ENCODE data around the gene PRPSAP1. TPM values are rescaled to one million over a fixed set of nuclear protein-coding genes. Genes with fewer than 3 reads are reported as not detected.
A peak's percentile ranks its signal among the peaks of the same experiment; 100 is the strongest.
"Not testable (repeated sequence)": the region's sequence is repeated elsewhere in the genome, so short reads cannot be mapped to it uniquely, and the experiment has no call there.

PRPSAP1 gene
- total RNA-seq, 1 experiment from 2014 or later, result 54.8 TPM

DNA sequence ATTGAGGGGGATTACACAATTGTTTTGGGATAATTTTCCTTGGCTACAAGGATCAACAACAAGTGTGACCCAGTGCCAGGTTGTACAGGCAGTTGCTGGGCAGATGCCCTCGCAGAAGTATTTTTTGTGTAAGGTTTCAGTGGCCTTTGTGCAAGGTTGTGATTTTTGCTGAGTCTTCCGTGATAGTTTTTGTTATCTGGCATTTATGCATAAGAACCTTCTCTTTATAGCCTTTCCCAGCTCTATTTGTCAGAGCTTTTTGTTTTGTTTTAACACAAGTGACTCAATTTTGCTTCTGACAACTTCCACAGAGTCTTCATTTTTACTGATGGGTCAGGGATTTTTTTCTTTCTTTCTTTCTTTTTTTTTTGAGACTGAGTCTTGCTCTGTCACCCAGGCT is 6.7 kb upstream of the PRPSAP1 start:
- no peak for DNase-seq (ENCODE audit: low read depth)

- DNase-seq (ENCODE audit: low read depth), result not testable (repeated sequence)
Observed at GRCh38 chr17:76359776-76360175, 6.1 kb upstream of the PRPSAP1 start.

GRCh38 chr17:76359375-76359774 is 5.7 kb upstream of the PRPSAP1 start:
- no peak for DNase-seq (ENCODE audit: low read depth)

GRCh38 chr17:76357597-76358158 is 4.0 kb upstream of the PRPSAP1 start:
- DNase-seq (ENCODE audit: low read depth), result no peak

GRCh38 chr17:76356803-76357456 is 3.2 kb upstream of the PRPSAP1 start:
- no peak for DNase-seq (ENCODE audit: low read depth)

- peak; percentile 39 for DNase-seq (ENCODE audit: low read depth)
Observed at GRCh38 chr17:76354747-76355310, 1.1 kb upstream of the PRPSAP1 start.

DNA sequence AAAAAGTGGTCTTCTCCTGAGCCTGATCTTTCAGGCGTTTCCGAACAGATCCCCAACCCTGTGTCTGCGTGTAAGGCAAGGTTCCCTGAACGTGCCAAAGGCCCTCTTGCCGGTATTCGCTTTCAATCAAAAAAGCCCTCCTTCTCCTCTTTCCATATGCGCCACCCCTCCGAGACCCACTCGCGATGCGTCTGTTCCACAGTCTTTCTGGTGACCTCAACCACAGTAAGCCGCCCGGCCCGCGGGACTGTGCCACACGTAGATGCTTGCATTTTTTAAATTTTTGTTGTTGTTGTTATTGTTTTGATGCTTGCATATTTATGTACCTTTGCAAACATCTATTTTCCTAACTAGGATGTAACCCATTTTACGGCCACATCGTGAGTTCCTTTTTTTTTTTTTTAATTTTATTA is 607 bp upstream of the PRPSAP1 start:
- DNase-seq (ENCODE audit: low read depth), result no peak

- DNase-seq (ENCODE audit: low read depth), result peak; percentile 11
Observed at GRCh38 chr17:76353004-76353598, 615 bp downstream of the PRPSAP1 start.

- DNase-seq (ENCODE audit: low read depth), result no peak
Observed at GRCh38 chr17:76351526-76352071, 2.1 kb downstream of the PRPSAP1 start.

DNA sequence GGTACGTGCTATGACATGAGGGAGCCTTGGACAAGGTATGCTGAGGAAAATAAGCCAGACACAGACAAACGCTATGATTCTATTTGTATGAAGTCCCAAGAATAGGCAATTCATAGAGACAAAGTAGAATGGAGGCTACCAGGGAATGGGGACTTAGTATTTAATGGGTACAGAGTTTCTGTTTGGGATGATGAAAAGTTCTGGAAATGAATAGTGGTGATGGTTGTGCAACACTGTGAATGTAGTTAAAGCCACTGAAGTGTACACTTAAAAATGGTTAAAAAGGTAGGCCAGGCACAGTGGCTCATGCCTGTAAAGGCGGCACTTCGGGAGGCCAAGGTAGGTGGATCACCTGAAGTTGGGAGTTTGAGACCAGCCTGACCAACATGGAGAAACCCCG is 3.3 kb downstream of the PRPSAP1 start:
- DNase-seq (ENCODE audit: low read depth), result no peak

GRCh38 chr17:76346936-76347335 is 6.8 kb downstream of the PRPSAP1 start:
- not testable (repeated sequence) for DNase-seq (ENCODE audit: low read depth)

- DNase-seq (ENCODE audit: low read depth), result no peak
Observed at GRCh38 chr17:76345377-76345974, 8.2 kb downstream of the PRPSAP1 start.

DNA sequence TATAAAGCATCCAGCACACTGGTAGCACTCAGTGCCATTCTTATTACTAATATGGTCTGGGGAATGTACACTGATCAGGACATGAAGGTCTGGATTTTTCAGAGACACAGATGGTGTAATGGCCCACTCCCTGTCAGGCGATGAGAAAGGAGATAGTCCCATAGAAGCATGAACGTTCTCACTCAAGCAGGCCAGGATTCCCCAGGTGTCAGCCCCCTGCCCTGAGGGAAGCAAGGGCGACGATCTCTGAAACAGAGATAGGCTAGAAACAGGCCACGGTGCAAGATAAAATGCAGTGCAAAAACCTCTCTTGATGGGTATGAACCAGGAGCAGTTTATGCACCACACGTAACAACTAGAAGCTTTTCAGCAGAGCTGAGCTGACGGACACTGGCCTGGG is 10.6 kb downstream of the PRPSAP1 start:
- DNase-seq (ENCODE audit: low read depth), result no peak

- DNase-seq (ENCODE audit: low read depth), result no peak
Observed at GRCh38 chr17:76341301-76341700, 12.4 kb downstream of the PRPSAP1 start.

- peak; percentile 62 for DNase-seq (ENCODE audit: low read depth)
Observed at GRCh38 chr17:76337413-76337777, 16.3 kb downstream of the PRPSAP1 start.

- peak; percentile 7 for DNase-seq (ENCODE audit: low read depth)
Observed at GRCh38 chr17:76336756-76337412, 16.8 kb downstream of the PRPSAP1 start.

DNA sequence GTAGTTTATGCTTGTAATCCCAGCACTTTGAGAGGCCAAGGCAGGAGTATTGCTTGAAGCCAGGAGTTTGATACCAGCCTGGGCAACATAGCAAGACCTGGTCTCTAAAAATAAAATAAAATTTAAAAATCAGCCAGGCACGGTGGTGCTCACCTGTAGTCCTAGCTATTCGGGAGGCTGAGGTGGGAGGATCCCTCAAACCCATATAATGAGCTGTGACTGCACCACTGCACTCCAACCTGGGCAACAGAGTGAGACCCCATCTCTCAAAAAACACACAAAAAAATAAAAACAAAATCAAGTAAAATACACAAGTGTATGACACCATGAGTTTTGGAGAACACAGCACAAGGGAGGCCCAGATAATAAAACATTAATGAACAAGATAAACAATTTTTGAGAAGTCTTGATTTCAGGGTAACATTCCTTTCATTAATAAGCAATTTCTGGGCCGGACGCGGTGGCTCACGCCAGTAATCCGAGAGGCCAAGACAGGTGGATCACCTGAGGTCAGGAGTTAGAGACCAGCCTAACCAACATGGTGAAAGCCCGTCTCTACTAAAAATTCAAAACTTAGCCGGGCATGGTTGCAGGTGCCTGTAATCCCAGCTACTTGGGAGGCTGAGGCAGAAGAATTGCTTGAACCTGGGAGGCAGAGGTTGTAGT is 17.9 kb downstream of the PRPSAP1 start:
- DNase-seq (ENCODE audit: low read depth), result no peak

DNA sequence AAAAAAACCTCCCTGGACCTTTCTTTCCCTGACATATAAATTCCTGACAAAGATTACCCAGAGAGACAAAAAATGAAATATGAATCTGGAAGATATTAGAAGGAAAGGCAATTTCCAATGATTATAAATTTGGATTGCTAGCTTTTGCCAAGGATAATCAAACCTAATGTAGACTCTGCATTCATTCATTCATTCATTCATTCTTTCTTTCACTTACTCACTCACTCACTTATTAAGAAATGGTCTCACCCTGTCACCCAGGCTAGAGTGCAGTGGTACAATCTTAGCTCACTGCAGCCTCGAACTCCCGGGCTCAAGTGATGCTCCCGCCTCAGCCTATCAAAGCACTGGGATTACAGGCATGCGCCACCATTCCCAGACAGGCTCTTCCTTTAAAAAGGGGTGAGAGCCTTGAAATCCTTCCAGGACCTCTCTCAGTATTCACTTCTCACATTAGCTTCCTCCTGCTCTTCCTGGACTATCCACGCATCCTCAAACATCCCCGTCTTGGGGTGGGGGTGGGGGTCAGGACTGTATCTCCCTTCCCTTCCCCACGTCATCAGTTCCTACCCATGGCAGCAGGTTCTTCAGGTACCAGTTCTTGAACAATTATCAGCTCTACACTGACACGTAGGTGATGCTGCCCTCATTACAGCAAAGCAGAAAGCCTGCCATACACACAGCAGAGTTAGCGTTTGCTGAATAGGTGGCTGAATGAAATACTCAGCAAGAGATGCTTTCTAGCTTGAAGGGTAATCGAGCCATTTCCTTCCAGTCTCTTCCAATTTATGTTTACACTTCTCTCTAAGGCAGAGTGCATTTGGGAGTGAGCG is 19.8 kb downstream of the PRPSAP1 start:
- DNase-seq (ENCODE audit: low read depth), result no peak

DNA sequence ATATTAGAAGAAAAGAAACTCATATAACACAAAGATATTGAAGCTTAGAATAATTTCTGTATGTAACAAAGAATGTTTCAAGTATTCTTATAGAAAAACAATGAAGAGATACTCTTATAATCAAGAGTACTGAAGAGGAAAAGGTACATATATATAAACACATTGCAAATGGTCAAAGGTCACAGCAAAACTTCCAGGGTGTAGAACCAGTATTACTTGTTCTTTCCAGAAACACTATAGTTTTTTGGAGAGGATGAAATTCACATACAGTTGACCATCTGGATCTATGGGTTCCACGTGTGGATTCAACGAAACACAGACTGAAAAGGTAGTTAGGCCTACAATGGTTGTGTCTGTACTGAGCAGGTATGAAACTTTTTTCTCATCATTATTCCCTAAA is 22.6 kb downstream of the PRPSAP1 start:
- DNase-seq (ENCODE audit: low read depth), result no peak

DNA sequence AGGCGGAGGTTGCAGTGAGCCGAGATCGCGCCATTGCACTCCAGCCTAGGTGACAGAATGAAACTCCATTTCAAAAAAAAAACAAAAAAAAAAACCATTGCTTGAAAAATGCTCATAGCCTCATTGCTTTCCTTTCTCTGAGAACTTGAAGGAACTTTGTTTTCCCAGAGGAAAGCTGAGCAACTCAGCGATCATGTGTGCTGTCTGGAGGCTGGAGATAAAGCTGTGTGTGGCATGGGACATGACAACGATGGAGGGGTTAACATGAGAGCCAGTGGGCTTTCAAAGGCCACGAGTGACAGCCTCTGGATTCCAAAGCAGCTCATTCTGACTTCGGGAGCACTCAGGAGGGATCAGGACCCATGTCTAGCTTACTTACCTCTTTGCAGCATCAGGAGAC is 24.1 kb downstream of the PRPSAP1 start:
- no peak for DNase-seq (ENCODE audit: low read depth)

Measured in RPMI7951 (cell line).